Activated naive CD8-positive, alpha-beta T cell (primary cell): ENCODE data around the gene ACSS1.

Source experiments
- H3K27ac Mint-ChIP-seq: one replicate; pipeline ENCODE4 v1.8.0; 2021; ENCODE audit warnings: mixed read lengths
- H3K27me3 Mint-ChIP-seq: one replicate; pipeline ENCODE4 v1.8.0; 2021; ENCODE audit warnings: mixed read lengths
- H3K36me3 Mint-ChIP-seq: one replicate; pipeline ENCODE4 v1.8.0; 2021; ENCODE audit warnings: mixed read lengths
- H3K4me1 Mint-ChIP-seq: one replicate; pipeline ENCODE4 v1.8.0; 2021; ENCODE audit warnings: low read depth, mixed read lengths
- H3K4me3 Mint-ChIP-seq: one replicate; pipeline ENCODE4 v1.8.0; 2021; ENCODE audit warnings: mild to moderate bottlenecking, mixed read lengths
- H3K9me3 Mint-ChIP-seq: one replicate; pipeline ENCODE4 v1.8.0; 2021; ENCODE audit warnings: low read depth, mixed read lengths

ACSS1 gene

GRCh38 chr20:25067102-25067987 lies 9.4 kb upstream of the ACSS1 start:
- Mint-ChIP-seq H3K4me1 (peaks cover 4% of the 10 kb centered on the region), H3K36me3 (no peaks in the 10 kb centered on the region), H3K9me3 (no peaks in the 10 kb centered on the region), H3K27me3 (peaks cover 23% of the 10 kb centered on the region), H3K4me3 (no peak overlapping the region), H3K27ac (no peak overlapping the region)

GRCh38 chr20:25066386-25066785 lies 8.4 kb upstream of the ACSS1 start:
- Mint-ChIP-seq H3K27me3 (peaks cover 20% of the 10 kb centered on the region), H3K36me3 (no peaks in the 10 kb centered on the region), H3K4me1 (peaks cover 4% of the 10 kb centered on the region), H3K4me3 (no peak overlapping the region), H3K9me3 (no peaks in the 10 kb centered on the region), H3K27ac (no peak overlapping the region)

- H3K36me3 Mint-ChIP-seq, result no peaks in the 10 kb centered on the region
- peaks cover 4% of the 10 kb centered on the region for H3K4me1 Mint-ChIP-seq
- no peaks in the 10 kb centered on the region for H3K9me3 Mint-ChIP-seq
- no peak overlapping the region for H3K4me3 Mint-ChIP-seq
- H3K27ac Mint-ChIP-seq, result no peak overlapping the region
- H3K27me3 Mint-ChIP-seq, result peaks cover 20% of the 10 kb centered on the region
These were observed 7.8 kb upstream of the ACSS1 start for GRCh38 chr20:25065625-25066338.

- Mint-ChIP-seq H3K27ac (no peak overlapping the region), H3K9me3 (no peaks in the 10 kb centered on the region), H3K4me3 (no peak overlapping the region), H3K27me3 (peaks cover 17% of the 10 kb centered on the region), H3K4me1 (peaks cover 6% of the 10 kb centered on the region), H3K36me3 (no peaks in the 10 kb centered on the region)
These were observed 7.2 kb upstream of the ACSS1 start for GRCh38 chr20:25065072-25065624.

GRCh38 chr20:25064561-25065071 lies 6.7 kb upstream of the ACSS1 start:
- no peaks in the 10 kb centered on the region for H3K36me3 Mint-ChIP-seq
- peaks cover 12% of the 10 kb centered on the region for H3K27me3 Mint-ChIP-seq
- H3K9me3 Mint-ChIP-seq, result no peaks in the 10 kb centered on the region
- H3K4me1 Mint-ChIP-seq, result peaks cover 6% of the 10 kb centered on the region
- no peak overlapping the region for H3K4me3 Mint-ChIP-seq
- H3K27ac Mint-ChIP-seq, result no peak overlapping the region

GRCh38 chr20:25063981-25064380 lies 6.0 kb upstream of the ACSS1 start:
- no peak overlapping the region for H3K27ac Mint-ChIP-seq
- H3K4me1 Mint-ChIP-seq, result peaks cover 9% of the 10 kb centered on the region
- no peak overlapping the region for H3K4me3 Mint-ChIP-seq
- H3K27me3 Mint-ChIP-seq, result peaks cover 7% of the 10 kb centered on the region
- no peaks in the 10 kb centered on the region for H3K36me3 Mint-ChIP-seq
- H3K9me3 Mint-ChIP-seq, result no peaks in the 10 kb centered on the region

GRCh38 chr20:25063546-25063945 lies 5.6 kb upstream of the ACSS1 start:
- H3K9me3 Mint-ChIP-seq, result no peaks in the 10 kb centered on the region
- peaks cover 13% of the 10 kb centered on the region for H3K4me1 Mint-ChIP-seq
- H3K27ac Mint-ChIP-seq, result no peak overlapping the region
- no peaks in the 10 kb centered on the region for H3K36me3 Mint-ChIP-seq
- peaks cover 6% of the 10 kb centered on the region for H3K27me3 Mint-ChIP-seq
- no peak overlapping the region for H3K4me3 Mint-ChIP-seq

GRCh38 chr20:25062841-25063240 lies 4.9 kb upstream of the ACSS1 start:
- Mint-ChIP-seq H3K4me3 (no peak overlapping the region), H3K27me3 (peaks cover 3% of the 10 kb centered on the region), H3K36me3 (no peaks in the 10 kb centered on the region), H3K4me1 (peaks cover 13% of the 10 kb centered on the region), H3K27ac (no peak overlapping the region), H3K9me3 (no peaks in the 10 kb centered on the region)

GRCh38 chr20:25061821-25062530 lies 4.0 kb upstream of the ACSS1 start:
- H3K9me3 Mint-ChIP-seq, result no peaks in the 10 kb centered on the region
- H3K27me3 Mint-ChIP-seq, result peaks cover 3% of the 10 kb centered on the region
- no peaks in the 10 kb centered on the region for H3K36me3 Mint-ChIP-seq
- H3K4me3 Mint-ChIP-seq, result no peak overlapping the region
- peaks cover 13% of the 10 kb centered on the region for H3K4me1 Mint-ChIP-seq
- H3K27ac Mint-ChIP-seq, result no peak overlapping the region

GRCh38 chr20:25061103-25061799 lies 3.3 kb upstream of the ACSS1 start:
- Mint-ChIP-seq H3K36me3 (no peaks in the 10 kb centered on the region), H3K4me3 (no peak overlapping the region), H3K27me3 (peaks cover 3% of the 10 kb centered on the region), H3K4me1 (peaks cover 16% of the 10 kb centered on the region), H3K9me3 (no peaks in the 10 kb centered on the region), H3K27ac (no peak overlapping the region)

- H3K9me3 Mint-ChIP-seq, result no peaks in the 10 kb centered on the region
- H3K4me3 Mint-ChIP-seq, result no peak overlapping the region
- no peak overlapping the region for H3K27ac Mint-ChIP-seq
- H3K27me3 Mint-ChIP-seq, result no peaks in the 10 kb centered on the region
- H3K36me3 Mint-ChIP-seq, result peaks cover 2% of the 10 kb centered on the region
- peaks cover 24% of the 10 kb centered on the region for H3K4me1 Mint-ChIP-seq
These were observed 2.0 kb upstream of the ACSS1 start for GRCh38 chr20:25059866-25060465.

GRCh38 chr20:25058847-25059810 lies 1.2 kb upstream of the ACSS1 start:
- Mint-ChIP-seq H3K4me3 (peak overlapping the region; percentile 80), H3K36me3 (peaks cover 6% of the 10 kb centered on the region), H3K9me3 (no peaks in the 10 kb centered on the region), H3K27me3 (no peaks in the 10 kb centered on the region), H3K4me1 (peaks cover 33% of the 10 kb centered on the region), H3K27ac (peak overlapping the region; percentile 50)
